IPS DF 6.9 (cell line): ENCODE results near the gene BAHCC1.
A peak's percentile ranks its signal among the peaks of the same experiment; 100 is the strongest.

Experiments used
- DNase-seq: peaks from one replicate; pipeline ENCODE4 v3.0.0-alpha.2; 2013; ENCODE audit warnings: low read depth, low spot score
- H3K27ac ChIP-seq: one replicate; pipeline ENCODE4 v1.5.1; 2013; ENCODE audit warnings: low read length, control low read depth
- H3K27me3 ChIP-seq: 2 replicates; pipeline ENCODE4 v1.6.1; 2013; ENCODE audit warnings: mild to moderate bottlenecking, low read length; ENCODE audit not compliant: control insufficient read depth, insufficient read depth
- H3K36me3 ChIP-seq: 2 replicates; pipeline ENCODE4 v1.6.1; 2013; ENCODE audit warnings: low read length; ENCODE audit not compliant: control insufficient read depth, insufficient read depth
- H3K4me1 ChIP-seq: 2 replicates; pipeline ENCODE4 v1.6.1; 2013; ENCODE audit warnings: low read length; ENCODE audit not compliant: control insufficient read depth, insufficient read depth
- H3K4me3 ChIP-seq: 2 replicates; pipeline ENCODE4 v1.5.1; 2013; ENCODE audit warnings: mild to moderate bottlenecking, low read length
- H3K9me3 ChIP-seq: 2 replicates; pipeline ENCODE4 v1.6.1; 2013; ENCODE audit warnings: low read length, inconsistent platforms; ENCODE audit not compliant: control insufficient read depth, insufficient read depth
- WGBS: extraction: QIAGEN DNeasy Blood & Tissue Kit; methylation state at CpG from one replicate; pipeline ENCODE4 v1.1.7; 2013; ENCODE audit warnings: mixed read lengths, missing lambda C conversion rate; ENCODE audit not compliant: insufficient read length, insufficient coverage; 5-methylcytosine and 5-hydroxymethylcytosine counted together

The BAHCC1 gene

DNA sequence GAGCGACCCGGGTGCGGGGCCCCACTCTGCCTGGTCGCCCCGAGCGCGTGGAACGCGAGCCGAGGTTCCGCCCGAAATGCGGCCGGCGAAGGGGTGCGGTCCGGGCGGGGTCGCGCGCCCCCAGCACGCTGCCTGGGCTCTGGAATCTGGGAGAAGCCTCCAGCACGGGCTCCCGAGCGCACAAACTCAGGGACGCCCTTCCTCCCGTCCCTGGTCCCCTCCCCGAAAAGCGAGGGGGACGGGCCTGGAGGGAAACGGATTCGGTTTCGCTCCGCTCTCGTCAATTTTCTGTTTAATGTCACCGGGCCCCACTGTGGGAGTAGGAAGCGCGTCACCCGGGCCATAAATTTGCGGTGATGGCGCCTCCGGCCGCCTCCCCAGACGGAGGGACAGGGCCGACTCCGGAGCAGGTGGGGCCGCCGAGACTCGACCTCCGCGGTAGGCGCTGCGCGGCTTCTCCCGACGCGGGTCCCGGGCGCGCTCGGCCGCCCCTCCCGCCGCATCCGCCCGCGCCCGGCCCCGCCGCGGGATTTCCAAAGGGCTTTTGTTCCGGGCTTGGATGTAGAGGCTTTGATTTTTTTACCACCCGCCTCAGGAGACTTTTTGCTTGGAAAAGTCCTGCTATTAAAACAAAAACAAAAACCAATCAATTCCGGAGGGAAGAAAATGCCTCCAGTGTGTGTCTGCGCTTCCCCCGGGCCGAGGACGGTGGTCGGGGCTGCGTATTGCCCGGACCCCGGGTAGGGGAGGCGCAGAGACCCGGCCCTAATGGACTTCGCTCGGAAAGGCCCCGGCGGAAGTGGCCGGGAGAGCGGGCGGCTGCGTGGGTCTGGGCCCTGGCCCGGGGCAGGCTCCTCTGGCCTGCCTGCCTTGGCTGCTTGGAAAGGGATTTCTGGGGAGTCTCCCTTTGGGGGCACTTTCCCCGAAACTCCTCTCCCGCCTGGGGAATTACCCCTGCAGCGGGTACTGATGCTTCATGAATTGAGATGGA lies 7.9 kb upstream of the BAHCC1 start:
- H3K4me3 ChIP-seq: peak overlapping the region; percentile 5; the same call in 1 of the 2 replicates
- H3K4me1 ChIP-seq: peaks cover 8% of the 10 kb centered on the region
- no peaks in the 10 kb centered on the region for H3K36me3 ChIP-seq
- DNase-seq: no peak
- peaks cover 68% of the 10 kb centered on the region for H3K27me3 ChIP-seq
- no peaks in the 10 kb centered on the region for H3K9me3 ChIP-seq
- no peak overlapping the region for H3K27ac ChIP-seq
- WGBS: no CpG with 5 or more reads among the region's 96 CpGs

DNA sequence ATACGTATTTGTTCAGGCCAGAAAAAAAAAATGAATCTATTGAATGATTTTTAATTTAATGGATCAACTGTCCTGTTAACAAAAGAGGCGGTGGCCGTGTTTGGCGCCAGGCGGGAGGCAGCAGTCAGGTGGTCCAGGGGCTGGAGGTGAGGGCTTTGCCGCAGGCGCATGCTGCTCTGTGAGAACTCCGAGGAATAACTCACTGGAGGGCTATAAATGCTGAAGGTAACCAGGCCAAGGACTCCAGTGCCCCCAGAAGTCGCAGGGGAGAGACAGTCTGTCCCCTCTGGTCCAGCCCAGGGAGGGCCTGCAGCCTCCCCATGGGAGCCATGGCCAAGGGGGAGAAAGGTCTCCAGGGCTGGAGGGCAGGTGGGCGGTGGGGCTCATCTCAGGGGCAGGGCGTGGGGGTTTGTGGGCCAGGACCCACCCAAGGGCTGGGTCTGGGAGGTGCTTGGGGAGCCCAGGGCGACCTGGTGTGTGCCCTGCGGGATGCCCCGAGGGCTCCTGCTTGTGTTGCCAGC lies 7.1 kb upstream of the BAHCC1 start:
- H3K4me3 ChIP-seq: no peak overlapping the region
- no peaks in the 10 kb centered on the region for H3K9me3 ChIP-seq
- peaks cover 73% of the 10 kb centered on the region for H3K27me3 ChIP-seq
- H3K4me1 ChIP-seq: peaks cover 10% of the 10 kb centered on the region
- no peak for DNase-seq
- H3K27ac ChIP-seq: no peak overlapping the region
- WGBS: no CpG with 5 or more reads among the region's 14 CpGs
- no peaks in the 10 kb centered on the region for H3K36me3 ChIP-seq

DNA sequence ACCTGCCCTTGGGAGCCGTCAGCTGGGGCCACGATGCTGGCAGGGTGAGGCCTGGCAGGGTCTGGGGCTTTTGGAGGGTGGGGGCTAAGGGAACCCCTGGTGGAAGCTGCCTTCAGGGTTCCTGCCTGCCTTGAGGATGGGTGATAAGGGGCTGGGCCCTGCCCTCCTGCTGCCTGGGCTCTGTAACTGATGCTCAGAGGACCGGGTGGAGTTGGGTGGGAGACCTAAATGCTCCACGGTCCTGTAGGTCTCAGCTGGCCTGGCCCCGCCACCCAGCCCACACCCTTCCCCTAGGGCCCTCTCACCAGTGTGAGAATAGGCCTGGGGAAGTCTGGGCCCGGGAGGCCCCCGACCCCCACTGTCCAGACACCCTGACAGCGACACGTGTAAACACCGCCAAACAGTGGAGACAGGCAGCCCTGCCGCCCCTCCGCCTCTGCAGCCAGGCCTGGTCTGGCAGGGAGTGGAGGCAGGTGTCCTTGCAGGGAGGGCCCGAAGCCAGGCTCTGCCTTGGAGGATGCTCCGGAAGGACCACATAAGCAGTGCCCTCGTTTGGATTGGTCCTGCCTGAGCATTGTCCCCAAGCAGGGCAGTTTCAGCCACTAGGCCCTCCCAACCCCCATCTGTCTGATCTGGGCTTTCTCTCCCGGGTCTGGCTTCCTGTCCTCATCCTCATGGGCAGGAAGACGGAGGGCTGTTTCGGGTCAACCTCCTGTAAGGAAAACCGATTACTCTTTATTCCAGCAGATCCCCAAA lies 6.5 kb upstream of the BAHCC1 start:
- H3K27me3 ChIP-seq: peaks cover 73% of the 10 kb centered on the region
- H3K27ac ChIP-seq: no peak overlapping the region
- DNase-seq: no peak
- peaks cover 10% of the 10 kb centered on the region for H3K4me1 ChIP-seq
- H3K9me3 ChIP-seq: no peaks in the 10 kb centered on the region
- no peaks in the 10 kb centered on the region for H3K36me3 ChIP-seq
- no peak overlapping the region for H3K4me3 ChIP-seq
- WGBS: no CpG with 5 or more reads among the region's 19 CpGs

DNA sequence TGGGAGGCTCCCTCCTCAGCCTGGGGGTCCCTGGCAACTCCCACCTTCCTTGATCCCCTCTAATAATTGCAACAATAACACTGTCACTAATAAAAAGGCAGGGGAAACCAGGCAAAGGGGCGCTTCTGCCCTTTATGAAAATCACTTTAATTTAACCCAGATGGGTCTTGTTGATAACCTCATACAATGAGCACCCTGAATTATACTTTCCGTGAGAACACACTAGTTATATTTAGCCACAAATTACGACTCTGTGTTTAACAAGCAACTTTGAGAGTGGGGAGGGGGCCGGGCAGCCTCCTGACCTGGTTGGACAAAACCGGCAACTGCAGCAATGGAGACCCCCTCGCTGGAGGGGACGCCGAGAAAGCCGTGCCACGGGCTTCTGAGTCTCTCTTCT lies 5.7 kb upstream of the BAHCC1 start:
- no CpG with 5 or more reads among the region's 10 CpGs for WGBS
- H3K27ac ChIP-seq: no peak overlapping the region
- peaks cover 10% of the 10 kb centered on the region for H3K4me1 ChIP-seq

DNA sequence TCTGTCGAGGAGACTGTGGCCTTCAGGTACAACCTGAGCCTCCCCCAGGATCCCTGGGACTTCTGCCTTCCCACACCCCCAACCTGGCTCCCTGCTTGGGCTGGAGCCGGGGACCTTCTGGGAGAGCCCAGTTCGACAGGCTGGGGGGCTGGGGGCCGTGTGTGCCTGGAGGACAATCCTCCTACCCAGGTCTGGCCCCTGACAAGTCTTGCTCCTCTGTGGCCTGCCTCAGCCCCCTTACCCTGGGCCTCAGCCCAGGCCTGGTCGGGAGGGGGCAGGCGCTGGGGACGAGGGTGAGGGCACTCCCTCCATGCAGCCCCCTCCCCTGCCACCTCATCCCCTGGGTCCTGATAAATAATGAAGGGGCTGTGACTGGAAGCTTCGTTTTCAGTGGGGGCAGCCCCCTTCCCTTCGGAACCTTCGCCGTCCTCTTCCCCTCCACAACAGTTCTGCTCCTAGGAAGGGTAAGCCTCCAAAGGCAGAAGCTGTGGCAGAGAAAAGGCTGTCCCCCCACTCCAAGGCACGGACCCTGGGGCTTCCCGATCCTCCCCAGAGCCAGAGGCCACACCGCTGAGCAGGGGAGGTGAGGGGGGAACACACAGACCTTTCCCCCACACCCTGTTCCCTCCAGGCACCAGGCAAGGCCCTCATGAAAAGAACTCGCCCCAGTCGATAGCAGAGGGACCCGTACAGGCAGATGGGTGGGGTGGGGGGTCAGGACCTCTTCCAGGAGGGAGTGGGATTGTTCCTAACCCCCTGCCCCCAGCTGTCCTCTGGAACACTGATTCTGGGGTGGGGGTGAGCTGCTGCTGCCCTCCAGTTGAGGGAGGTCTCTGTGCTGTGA lies 5.0 kb upstream of the BAHCC1 start:
- H3K4me1 ChIP-seq: peaks cover 10% of the 10 kb centered on the region
- no CpG with 5 or more reads among the region's 17 CpGs for WGBS

More for the DNA sequence above, 5.7 kb upstream of the BAHCC1 start:
- H3K27me3 ChIP-seq: peaks cover 73% of the 10 kb centered on the region
- no peak for DNase-seq
- H3K36me3 ChIP-seq: no peaks in the 10 kb centered on the region
- H3K9me3 ChIP-seq: no peaks in the 10 kb centered on the region
- no peak overlapping the region for H3K4me3 ChIP-seq

DNA sequence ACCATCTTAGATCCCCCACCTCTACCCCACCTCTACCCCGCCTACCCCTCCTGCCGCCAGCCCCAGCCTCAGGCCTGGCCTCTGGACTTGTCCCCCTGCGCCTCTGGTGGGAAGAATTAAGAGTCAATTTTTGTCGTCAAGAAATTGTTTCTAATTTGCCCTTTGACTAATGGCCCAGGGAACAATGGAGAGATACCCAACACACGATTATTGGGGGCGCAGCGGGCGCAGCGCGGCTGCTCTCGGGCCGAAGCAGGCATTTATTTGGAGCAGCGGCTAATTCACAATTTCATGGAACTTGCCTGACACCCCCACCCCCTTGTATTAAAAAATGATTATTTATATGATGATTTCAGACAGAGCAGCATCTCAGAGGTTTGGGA lies 4.4 kb upstream of the BAHCC1 start:
- H3K27ac ChIP-seq: no peak overlapping the region
- H3K36me3 ChIP-seq: no peaks in the 10 kb centered on the region; the same call in 1 of the 2 replicates
- no peaks in the 10 kb centered on the region for H3K9me3 ChIP-seq
- H3K27me3 ChIP-seq: peaks cover 64% of the 10 kb centered on the region
- H3K4me1 ChIP-seq: peaks cover 11% of the 10 kb centered on the region
- no CpG with 5 or more reads among the region's 13 CpGs for WGBS
- no peak overlapping the region for H3K4me3 ChIP-seq
- DNase-seq: no peak

More for the DNA sequence above, 5.0 kb upstream of the BAHCC1 start:
- DNase-seq: no peak
- Histone ChIP-seq H3K4me3 (no peak overlapping the region), H3K27me3 (peaks cover 70% of the 10 kb centered on the region), H3K9me3 (no peaks in the 10 kb centered on the region), H3K27ac (no peak overlapping the region), H3K36me3 (no peaks in the 10 kb centered on the region)

DNA sequence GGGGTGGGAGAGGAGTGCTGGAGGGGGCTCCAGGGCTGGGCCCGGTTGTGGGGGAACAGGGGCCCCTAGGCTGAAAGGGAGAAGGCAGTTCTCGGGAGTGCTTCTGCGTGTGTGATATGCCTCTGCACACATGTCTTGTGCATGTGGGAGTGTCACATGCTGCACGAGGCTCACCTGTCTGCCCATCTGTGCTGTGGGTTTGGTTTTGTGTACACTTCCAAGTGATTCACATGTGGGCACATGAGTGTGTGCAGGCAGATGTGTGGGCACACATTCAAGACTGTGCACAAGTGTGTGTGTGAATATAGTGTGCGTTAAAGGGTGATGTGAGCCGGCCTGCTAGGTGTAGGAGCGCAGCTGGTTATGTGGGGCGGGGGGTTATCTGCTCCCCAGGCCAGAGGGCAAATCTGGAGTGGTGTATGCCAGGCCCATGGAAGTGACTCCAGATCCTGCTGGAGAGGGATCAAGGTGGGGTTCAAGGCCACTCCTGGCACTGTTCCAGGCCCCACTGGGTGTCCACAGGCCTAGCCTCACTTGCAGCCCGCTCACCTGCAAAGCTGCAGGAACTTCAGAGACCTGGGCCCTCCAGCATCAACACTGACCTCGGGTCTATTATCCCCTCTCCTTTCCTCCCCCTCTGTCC lies 3.8 kb upstream of the BAHCC1 start:
- DNase-seq: no peak
- H3K9me3 ChIP-seq: no peaks in the 10 kb centered on the region
- no peak overlapping the region for H3K4me3 ChIP-seq
- no CpG with 5 or more reads among the region's 10 CpGs for WGBS
- H3K36me3 ChIP-seq: no peaks in the 10 kb centered on the region; the same call in 1 of the 2 replicates
- peaks cover 59% of the 10 kb centered on the region for H3K27me3 ChIP-seq
- H3K27ac ChIP-seq: no peak overlapping the region
- peaks cover 12% of the 10 kb centered on the region for H3K4me1 ChIP-seq

DNA sequence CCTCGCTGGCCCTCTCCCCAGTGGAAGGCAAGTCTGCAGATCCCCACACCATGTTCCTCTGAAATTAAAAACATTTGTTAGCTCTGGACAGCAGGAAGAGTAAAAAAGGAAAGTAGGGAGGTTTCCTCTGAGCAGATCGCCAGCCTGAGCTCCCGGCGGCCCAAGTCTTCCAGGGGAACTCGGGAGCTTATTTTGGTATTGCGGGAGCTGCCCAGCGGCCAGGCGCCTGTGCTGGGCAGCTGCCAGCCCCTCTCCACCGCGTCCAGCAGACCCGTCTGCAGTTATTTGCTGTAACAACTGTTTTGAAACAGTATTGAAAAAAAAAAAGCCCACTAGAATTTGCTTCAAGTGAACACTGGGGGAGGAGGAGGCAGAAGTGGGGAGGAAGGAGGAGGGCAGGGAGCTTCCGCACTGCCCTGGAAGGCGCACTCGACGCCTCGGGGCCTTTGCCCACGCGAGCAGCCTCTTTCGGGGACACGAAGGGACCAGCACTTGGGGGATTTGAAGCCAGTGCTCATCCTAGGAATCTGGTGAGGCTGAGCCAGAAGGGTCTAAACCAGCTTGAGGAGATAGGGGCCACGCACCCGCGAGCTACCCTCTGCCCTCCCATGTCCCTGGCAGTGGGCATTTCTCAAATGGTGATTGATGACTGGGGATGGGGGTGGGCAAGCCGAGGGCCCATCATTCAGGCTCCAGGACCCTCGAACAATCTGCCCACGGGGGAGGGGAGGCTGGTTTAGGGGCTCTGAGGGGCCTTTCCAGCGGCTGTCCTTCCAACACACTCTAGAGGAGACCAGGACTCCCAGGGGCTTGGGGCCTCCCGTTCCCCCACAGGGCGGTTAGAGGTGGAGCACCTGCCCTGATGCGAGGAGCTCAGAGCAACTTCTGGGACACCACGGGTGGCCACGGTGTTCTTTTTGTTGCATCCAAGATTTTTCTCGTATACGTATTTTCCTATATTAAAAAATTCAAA lies 3.0 kb upstream of the BAHCC1 start:
- Histone ChIP-seq H3K27me3 (peaks cover 56% of the 10 kb centered on the region), H3K4me1 (peaks cover 12% of the 10 kb centered on the region), H3K36me3 (no peaks in the 10 kb centered on the region; the same call in 1 of the 2 replicates), H3K27ac (no peak overlapping the region), H3K4me3 (no peak overlapping the region; the same call in 1 of the 2 replicates), H3K9me3 (no peaks in the 10 kb centered on the region)
- WGBS: no CpG with 5 or more reads among the region's 34 CpGs
- DNase-seq: no peak
